PC-3 (cell line): ENCODE results near the gene STAMBPL1. TPM values are rescaled to one million over a fixed set of nuclear protein-coding genes. Genes with fewer than 3 reads are reported as not detected.

ENCODE experiments used
- ATAC-seq: fragments of 200-7000 bp; cut with Tn5 transposase; 2 replicates; pipeline ENCODE4 v1.9.1; 2020; ENCODE audit warnings: mild to moderate bottlenecking, moderate library complexity
- BruUV-seq: library from RNA; stranded (reverse); fragments of 400-500 nt; replicated peaks from 2 replicates; lab custom pipeline; 2021; lab: Mats Ljungman, UMichigan
- CTCF ChIA-PET: fragments of 300-600 bp; sonication (Branson Sonifier 250); formaldehyde crosslinking; loops from one replicate; lab custom pipeline; 2022; ENCODE audit warnings: antibody characterized with exemption; lab: Charles Lee
- POLR2A ChIA-PET: fragments of 300-600 bp; sonication (Branson Sonifier 250); formaldehyde crosslinking; loops from one replicate; lab custom pipeline; 2022; ENCODE audit warnings: antibody characterized with exemption; ENCODE audit not compliant: unreplicated experiment; lab: Charles Lee
- DNase-seq: peaks from one replicate; pipeline ENCODE4 v3.0.0-alpha.2; 2015
- H2AFZ ChIP-seq: fragments of 300-600 bp; sonication (generic); 2 replicates; pipeline ENCODE4 v1.6.0; 2016; ENCODE audit warnings: antibody characterized with exemption, low read length
- H3F3A ChIP-seq: fragments of 300-600 bp; sonication (generic); one replicate; pipeline ENCODE4 v1.6.0; 2017; ENCODE audit warnings: antibody characterized with exemption, low read length, control low read depth, mild to moderate bottlenecking; ENCODE audit not compliant: unreplicated experiment
- H3K27ac ChIP-seq: fragments of 300-600 bp; sonication (generic); 2 replicates; pipeline ENCODE4 v1.5.1; 2016; ENCODE audit warnings: mild to moderate bottlenecking, low read length
- H3K27me3 ChIP-seq: fragments of 300-600 bp; sonication (generic); 2 replicates; pipeline ENCODE4 v1.6.1; 2016; ENCODE audit warnings: low read length, mixed read lengths
- H3K36me3 ChIP-seq: fragments of 300-600 bp; sonication (generic); 2 replicates; pipeline ENCODE4 v1.6.1; 2016; ENCODE audit warnings: low read depth, mixed run types, low read length, mixed read lengths
- H3K4me1 ChIP-seq: fragments of 300-600 bp; sonication (generic); 2 replicates; pipeline ENCODE4 v1.5.1; 2016; ENCODE audit warnings: low read length; ENCODE audit not compliant: insufficient read depth
- H3K4me2 ChIP-seq: fragments of 300-600 bp; sonication (generic); 2 replicates; pipeline ENCODE4 v1.6.0; 2016; ENCODE audit warnings: low read length
- H3K4me3 ChIP-seq: fragments of 300-600 bp; sonication (generic); 2 replicates; pipeline ENCODE4 v1.5.1; 2016; ENCODE audit warnings: mild to moderate bottlenecking, low read length, mixed read lengths
- H3K79me2 ChIP-seq: fragments of 300-600 bp; sonication (generic); 2 replicates; pipeline ENCODE4 v1.6.1; 2017; ENCODE audit warnings: low read length, mixed read lengths
- H3K9ac ChIP-seq: fragments of 300-600 bp; sonication (generic); 2 replicates; pipeline ENCODE4 v1.6.0; 2016; ENCODE audit warnings: mild to moderate bottlenecking, low read length
- H3K9me2 ChIP-seq: fragments of 300-600 bp; sonication (generic); replicated peaks from 2 replicates; pipeline ENCODE4 v1.6.1; 2016; ENCODE audit warnings: mixed run types, low read length, mixed read lengths
- H3K9me3 ChIP-seq: fragments of 300-600 bp; sonication (generic); 2 replicates; pipeline ENCODE4 v1.6.1; 2016; ENCODE audit warnings: low read length, mixed read lengths
- H4K20me1 ChIP-seq: fragments of 300-600 bp; sonication (generic); 2 replicates; pipeline ENCODE4 v1.6.1; 2016; ENCODE audit warnings: low read length, mixed read lengths
- CTCF ChIP-seq: fragments of 300-600 bp; sonication (generic); conservative IDR thresholded peaks from 2 replicates; pipeline ENCODE4 v1.5.1; 2017; ENCODE audit warnings: antibody characterized with exemption, low read depth, mild to moderate bottlenecking, low read length
- EZH2 ChIP-seq: fragments of 300-600 bp; sonication (generic); IDR thresholded peaks from one replicate; pipeline ENCODE4 v1.6.1; 2017; ENCODE audit warnings: antibody characterized with exemption, mild to moderate bottlenecking, low read length; ENCODE audit not compliant: unreplicated experiment
- EZH2phosphoT487 ChIP-seq: fragments of 300-600 bp; sonication (generic); IDR thresholded peaks from 2 replicates; pipeline ENCODE4 v1.6.1; 2018; ENCODE audit warnings: mild to moderate bottlenecking, antibody characterized with exemption, low read length, borderline replicate concordance
- intact Hi-C: fragments of 100-400 bp; cut with micrococcal nuclease; formaldehyde crosslinking; loops from 2 replicates; pipeline ENCODE4 v1.9.0; 2023
- total RNA-seq: library from RNA; depleted of rRNA; stranded (reverse); fragments of >200 nt; gene quantifications from 2 replicates; pipeline ENCODE4 v1.2.3, GENCODE V29; 2014

Gene STAMBPL1
- total RNA-seq, 1 experiment from 2014 or later: 19.5 TPM

- Histone ChIP-seq H3K9me2 (no peaks in the 10 kb centered on the region), H3K36me3 (no peaks in the 10 kb centered on the region), H3K4me1 (peaks cover 12% of the 10 kb centered on the region), H3K79me2 (no peaks in the 10 kb centered on the region), H2AFZ (no peak overlapping the region), H4K20me1 (no peaks in the 10 kb centered on the region), H3F3A (no peaks in the 10 kb centered on the region), H3K27ac (no peak overlapping the region), H3K9me3 (no peaks in the 10 kb centered on the region), H3K4me2 (0 out of 2 replicates have a peak overlapping the region, but pooled peaks have one; percentile 8), H3K4me3 (no peak overlapping the region), H3K9ac (no peak overlapping the region), H3K27me3 (no peaks in the 10 kb centered on the region)
- ChIA-PET POLR2A (no interaction called here), CTCF (no interaction called here)
- intact Hi-C loops: no loop called here
- no TSS peak for BruUV-seq
- peak; percentile 33; the same call in 1 of the 2 replicates for ATAC-seq
- TF ChIP-seq EZH2phosphoT487 (no peak), CTCF (no peak), EZH2 (no peak)
- DNase-seq: peak; percentile 62
Measured at GRCh38 chr10:88866454-88866853, 13.6 kb upstream of the STAMBPL1 start.

GRCh38 chr10:88870089-88870488, 10.0 kb upstream of the STAMBPL1 start:
- TF ChIP-seq EZH2: no peak
- TF ChIP-seq CTCF: no peak
- TF ChIP-seq EZH2phosphoT487: no peak
- CTCF ChIA-PET: interaction anchor here (0.8 kb wide), 1 partner anchor 10 kb away, joined by 4 read pairs; the partner anchor contains the start of gene STAMBPL1

GRCh38 chr10:88873757-88874156, 6.3 kb upstream of the STAMBPL1 start:
- CTCF ChIA-PET: no interaction called here
- Histone ChIP-seq H3K79me2 (no peaks in the 10 kb centered on the region), H3K27me3 (no peaks in the 10 kb centered on the region), H3K4me1 (no peaks in the 10 kb centered on the region), H4K20me1 (no peaks in the 10 kb centered on the region), H3K4me3 (no peak overlapping the region), H3K27ac (no peak overlapping the region), H2AFZ (no peak overlapping the region), H3K4me2 (no peak overlapping the region), H3K36me3 (no peaks in the 10 kb centered on the region), H3K9me2 (no peaks in the 10 kb centered on the region), H3K9me3 (no peaks in the 10 kb centered on the region), H3F3A (no peaks in the 10 kb centered on the region), H3K9ac (no peak overlapping the region)
- ATAC-seq (no peak), DNase-seq (no peak)
- POLR2A ChIA-PET: no interaction called here
- TF ChIP-seq CTCF (no peak), EZH2phosphoT487 (no peak), EZH2 (no peak)
- no TSS peak for BruUV-seq
- intact Hi-C loops: no loop called here

More at GRCh38 chr10:88870089-88870488, 10.0 kb upstream of the STAMBPL1 start:
- no peak overlapping the region for H3K4me2 ChIP-seq
- no peak for ATAC-seq
- no peak overlapping the region for H3K4me3 ChIP-seq
- peaks cover 12% of the 10 kb centered on the region for H3K4me1 ChIP-seq
- POLR2A ChIA-PET: interaction anchor here (0.7 kb wide), 1 partner anchor 18 kb away, joined by 4 read pairs; the partner anchor contains the start of gene ANKRD22
- no peak overlapping the region for H2AFZ ChIP-seq
- H4K20me1 ChIP-seq: no peaks in the 10 kb centered on the region
- intact Hi-C loops: no loop called here
- H3K9me2 ChIP-seq: no peaks in the 10 kb centered on the region
- no peak overlapping the region for H3K27ac ChIP-seq
- no peaks in the 10 kb centered on the region for H3K36me3 ChIP-seq
- no TSS peak for BruUV-seq
- no peak for DNase-seq
- no peaks in the 10 kb centered on the region for H3F3A ChIP-seq
- H3K9ac ChIP-seq: no peak overlapping the region
- no peaks in the 10 kb centered on the region for H3K9me3 ChIP-seq
- no peaks in the 10 kb centered on the region for H3K79me2 ChIP-seq
- H3K27me3 ChIP-seq: no peaks in the 10 kb centered on the region
